Glutamatergic neuron (in vitro differentiated cells): ENCODE measurements around the gene DTX3L. TPM values are rescaled to one million over a fixed set of nuclear protein-coding genes. Genes with fewer than 3 reads are reported as not detected.

Experiments
- DNase-seq: peaks from one replicate; pipeline ENCODE4 v3.0.0; 2022
- H3K27ac Mint-ChIP-seq: one replicate; pipeline ENCODE4 v1.8.0; 2020; ENCODE audit warnings: mild to moderate bottlenecking, mixed read lengths, inconsistent platforms; ENCODE audit not compliant: unreplicated experiment
- H3K27me3 Mint-ChIP-seq: one replicate; pipeline ENCODE4 v1.8.0; 2020; ENCODE audit warnings: mild to moderate bottlenecking, moderate library complexity, mixed read lengths, inconsistent platforms; ENCODE audit not compliant: unreplicated experiment
- H3K36me3 Mint-ChIP-seq: one replicate; pipeline ENCODE4 v1.8.0; 2020; ENCODE audit warnings: mild to moderate bottlenecking, mixed read lengths, inconsistent platforms; ENCODE audit not compliant: unreplicated experiment
- H3K4me1 Mint-ChIP-seq: one replicate; pipeline ENCODE4 v1.8.0; 2020; ENCODE audit warnings: mild to moderate bottlenecking, low read depth, mixed read lengths, inconsistent platforms; ENCODE audit not compliant: unreplicated experiment
- H3K4me3 Mint-ChIP-seq: one replicate; pipeline ENCODE4 v1.8.0; 2020; ENCODE audit warnings: mild to moderate bottlenecking, mixed read lengths, inconsistent platforms; ENCODE audit not compliant: unreplicated experiment
- H3K9me3 Mint-ChIP-seq: one replicate; pipeline ENCODE4 v1.8.0; 2020; ENCODE audit warnings: mild to moderate bottlenecking, moderate library complexity, mixed read lengths, inconsistent platforms; ENCODE audit not compliant: unreplicated experiment
- CTCF ChIP-seq: fragments of 200-600 bp; sonication (generic); IDR thresholded peaks from one replicate; pipeline ENCODE4 v1.5.0; 2021; ENCODE audit not compliant: partially characterized antibody, unreplicated experiment
- total RNA-seq: library from RNA; stranded (reverse); fragmentation: NEBNext Ultra II Directional; extraction: Animal tissue kit (Norgen Biotek cat#: 25700); gene quantifications from one replicate; pipeline ENCODE4 v1.2.1, GENCODE V29; 2021; ENCODE audit not compliant: unreplicated experiment

DTX3L gene
- total RNA-seq, 1 donor from 2014 or later: 0.20 TPM

- DNase-seq: no peak
- TF ChIP-seq CTCF: no peak
- Mint-ChIP-seq H3K36me3 (no peaks in the 10 kb centered on the region), H3K27me3 (peaks cover 2% of the 10 kb centered on the region), H3K27ac (no peak overlapping the region), H3K9me3 (peaks cover 2% of the 10 kb centered on the region), H3K4me1 (no peaks in the 10 kb centered on the region), H3K4me3 (no peak overlapping the region)
Observed at GRCh38 chr3:122619040-122619439, 54.9 kb downstream of the DTX3L start.

- Mint-ChIP-seq H3K9me3 (peaks cover 2% of the 10 kb centered on the region), H3K36me3 (no peaks in the 10 kb centered on the region), H3K4me1 (no peaks in the 10 kb centered on the region), H3K4me3 (no peak overlapping the region), H3K27ac (no peak overlapping the region), H3K27me3 (peaks cover 2% of the 10 kb centered on the region)
- DNase-seq: no peak
- TF ChIP-seq CTCF: no peak
Observed at GRCh38 chr3:122620399-122620798, 56.3 kb downstream of the DTX3L start.

DNA sequence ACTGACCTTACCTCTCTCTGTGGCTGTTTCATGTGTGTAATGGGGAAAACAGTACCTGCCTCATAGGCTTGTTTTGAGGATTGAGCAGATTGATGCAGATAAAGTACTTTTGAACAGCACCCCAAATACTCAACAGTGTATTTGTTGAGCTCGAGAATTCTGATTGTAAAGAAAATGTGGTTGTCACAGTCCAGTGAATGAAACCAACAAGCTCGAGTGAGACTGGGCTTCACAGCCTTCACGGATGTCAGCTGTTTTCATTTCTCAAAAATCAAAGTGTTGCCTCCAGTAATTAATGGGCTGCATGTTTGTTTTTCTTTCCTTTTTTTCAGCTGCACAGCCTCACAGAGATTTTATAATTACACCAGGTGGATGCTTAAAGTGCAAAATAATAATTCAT is 57.0 kb downstream of the DTX3L start:
- no peak for DNase-seq
- Mint-ChIP-seq H3K4me1 (no peaks in the 10 kb centered on the region), H3K27ac (no peak overlapping the region), H3K9me3 (peaks cover 2% of the 10 kb centered on the region), H3K36me3 (no peaks in the 10 kb centered on the region), H3K4me3 (no peak overlapping the region), H3K27me3 (peaks cover 2% of the 10 kb centered on the region)
- no peak for TF ChIP-seq CTCF

DNA sequence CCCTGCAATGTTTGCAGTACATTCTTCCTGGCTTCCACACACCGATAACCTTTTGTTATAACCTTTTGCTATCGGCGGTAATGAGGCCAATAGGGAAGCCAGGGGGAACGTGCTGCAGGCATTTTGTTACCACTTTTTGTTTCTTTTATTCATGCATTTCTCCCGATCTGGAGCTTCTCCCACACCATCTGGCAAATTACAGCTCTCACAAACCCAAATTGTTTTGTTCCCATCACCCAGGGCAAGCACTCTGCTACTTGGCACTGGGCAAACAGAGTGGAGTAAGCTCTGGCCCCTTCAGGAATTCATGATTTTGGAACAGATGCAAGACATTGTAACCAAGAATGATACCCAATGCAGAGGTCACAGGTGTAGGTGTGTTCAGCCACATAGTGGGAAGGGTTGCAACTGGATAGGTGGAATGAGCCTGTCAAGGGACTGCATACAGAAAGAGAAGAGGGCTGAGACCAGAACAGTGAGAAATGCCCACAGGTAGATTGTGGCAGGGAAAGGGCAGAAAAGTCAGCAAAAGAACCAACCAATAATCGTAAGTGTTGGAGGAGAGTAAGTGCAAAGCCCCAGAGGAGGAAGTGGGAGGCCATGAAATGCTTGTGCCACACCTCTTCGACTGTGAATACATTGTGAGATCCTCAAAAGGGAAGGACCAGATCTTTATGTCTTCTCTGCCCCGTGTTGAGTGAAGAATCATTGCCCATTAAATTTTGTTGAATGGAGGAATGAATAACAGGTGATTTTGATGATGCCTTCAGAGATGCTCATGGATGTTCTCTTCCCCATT is 59.1 kb downstream of the DTX3L start:
- TF ChIP-seq CTCF: no peak
- no peak for DNase-seq
- Mint-ChIP-seq H3K4me1 (peaks cover 5% of the 10 kb centered on the region), H3K4me3 (no peak overlapping the region), H3K36me3 (no peaks in the 10 kb centered on the region), H3K27ac (no peak overlapping the region), H3K9me3 (peaks cover 2% of the 10 kb centered on the region), H3K27me3 (peaks cover 2% of the 10 kb centered on the region)

Other genes starting within 250 kb of the DTX3L start
- not detected for gene CSTA, start 239.1 kb upstream of the DTX3L start, total RNA-seq
- 20.2 TPM for gene MIX23, start 181.1 kb upstream of the DTX3L start, total RNA-seq
- gene FAM162A, start 180.2 kb upstream of the DTX3L start, total RNA-seq: 12.7 TPM
- gene WDR5B, start 148.3 kb upstream of the DTX3L start, total RNA-seq: 3.4 TPM
- gene KPNA1, start 49.4 kb upstream of the DTX3L start, total RNA-seq: 86.1 TPM
- gene PARP9, start within 50 bp of the DTX3L start, total RNA-seq: 0.27 TPM
- gene PARP15, start 13.3 kb downstream of the DTX3L start, total RNA-seq: 0.29 TPM
- gene PARP14, start 116.5 kb downstream of the DTX3L start, total RNA-seq: 0.05 TPM
- 18.6 TPM for gene HSPBAP1, start 229.5 kb downstream of the DTX3L start, total RNA-seq
- 8.6 TPM for gene SLC49A4, start 230.7 kb downstream of the DTX3L start, total RNA-seq